B cell (primary cell): Measurements from ENCODE around the gene TLL2. TPM values are rescaled to one million over a fixed set of nuclear protein-coding genes. Genes with fewer than 3 reads are reported as not detected.

Experiments
- ATAC-seq: fragments of 200-7000 bp; cut with Tn5 transposase; one replicate; pipeline ENCODE4 v1.10.0; 2021; ENCODE audit warnings: low read depth, mild to moderate bottlenecking, moderate number of reproducible peaks, moderate library complexity
- CTCF ChIA-PET: fragments of 350-600 bp; sonication (Branson Sonifier 250); formaldehyde crosslinking; loops from one replicate; lab custom pipeline; 2021; ENCODE audit warnings: antibody characterized with exemption, inconsistent platforms; lab: Charles Lee
- POLR2A ChIA-PET: fragments of 350-600 bp; sonication (Branson Sonifier 250); formaldehyde crosslinking; loops from one replicate; lab custom pipeline; 2021; ENCODE audit warnings: antibody characterized with exemption; lab: Charles Lee
- DNase-seq: peaks from one replicate; pipeline ENCODE4 v3.0.0; 2013
- H2AFZ ChIP-seq: 2 replicates; pipeline ENCODE4 v1.6.1; 2012; ENCODE audit warnings: mild to moderate bottlenecking, low read depth, low read length; ENCODE audit not compliant: insufficient read depth, poor library complexity, severe bottlenecking
- H3K27ac ChIP-seq, 2 donors: 1 replicate in 1 of 2; 2 replicates in 1 of 2; pipeline ENCODE4 v1.5.1; 2012 to 2013; ENCODE audit warnings: low read length in 2 of 2, mild to moderate bottlenecking in 2 of 2, moderate library complexity in 1 of 2
- H3K27me3 ChIP-seq, 4 experiments: fragments of 200-600 bp in 1 of 4; sonication (generic) in 1 of 4; replicated peaks in 1 of 4; 1 replicate in 2 of 4; 2 replicates in 2 of 4; pipeline versions ENCODE4 v1.6.1 to v1.7.0; 2013 to 2016; ENCODE audit warnings: low read length in 3 of 4, mild to moderate bottlenecking in 2 of 4, mixed read lengths in 1 of 4, moderate library complexity in 1 of 4; ENCODE audit not compliant: insufficient read depth in 4 of 4, control insufficient read depth in 3 of 4; ENCODE audit errors: control extremely low read depth in 1 of 4
- H3K36me3 ChIP-seq, 2 experiments: replicated peaks in 1 of 2; 1 replicate in 1 of 2; 2 replicates in 1 of 2; pipeline versions ENCODE4 v1.6.1 to v1.7.1; 2013; ENCODE audit warnings: low read length in 1 of 2; ENCODE audit not compliant: insufficient read depth in 2 of 2, control insufficient read depth in 1 of 2; ENCODE audit errors: control extremely low read depth in 1 of 2, extremely low read depth in 1 of 2
- H3K4me1 ChIP-seq, 2 donors: fragments of 200-600 bp in 1 of 2; sonication (generic) in 1 of 2; 1 replicate in 1 of 2; 2 replicates in 1 of 2; pipeline versions ENCODE4 v1.5.1 to v1.6.1; 2013 to 2017; ENCODE audit warnings: low read length in 2 of 2; ENCODE audit not compliant: control insufficient read depth in 2 of 2, insufficient read depth in 2 of 2
- H3K4me2 ChIP-seq: replicated peaks from 2 replicates; pipeline ENCODE3; 2012; ENCODE audit warnings: mild to moderate bottlenecking, low read depth, low read length; ENCODE audit not compliant: poor library complexity, severe bottlenecking
- H3K4me3 ChIP-seq, 5 experiments: fragments of 200-600 bp in 1 of 5; sonication (generic) in 1 of 5; 1 replicate in 3 of 5; 2 replicates in 2 of 5; pipeline versions ENCODE4 v1.5.1 to v1.7.0; 2011 to 2016; ENCODE audit warnings: low read length in 4 of 5, mild to moderate bottlenecking in 4 of 5, low read depth in 2 of 5, control low read depth in 1 of 5, moderate library complexity in 1 of 5; ENCODE audit not compliant: insufficient read depth in 1 of 5; ENCODE audit errors: control extremely low read depth in 1 of 5, extremely low read depth in 1 of 5
- H3K79me2 ChIP-seq: fragments of 200-600 bp; sonication (generic); one replicate; pipeline ENCODE4 v1.6.0; 2016; ENCODE audit warnings: low read length; ENCODE audit not compliant: control insufficient read depth, insufficient read depth
- H3K9ac ChIP-seq: fragments of 200-600 bp; sonication (generic); 2 replicates; pipeline ENCODE4 v1.6.1; 2017; ENCODE audit warnings: mild to moderate bottlenecking, low read length, moderate library complexity
- H3K9me3 ChIP-seq, 3 donors: one replicate each; pipeline versions ENCODE4 v1.6.1 to v1.7.1; 2013; ENCODE audit warnings: low read length in 2 of 3; ENCODE audit not compliant: control insufficient read depth in 2 of 3, insufficient read depth in 1 of 3; ENCODE audit errors: control extremely low read depth in 1 of 3
- H4K20me1 ChIP-seq: 2 replicates; pipeline ENCODE4 v1.6.0; 2012; ENCODE audit warnings: mild to moderate bottlenecking, low read length; ENCODE audit not compliant: insufficient read depth, control insufficient read depth, poor library complexity, severe bottlenecking
- H3K27ac Mint-ChIP-seq: one replicate; pipeline ENCODE4 v1.8.0; 2021; ENCODE audit warnings: mixed read lengths
- H3K27me3 Mint-ChIP-seq: one replicate; pipeline ENCODE4 v1.8.0; 2021; ENCODE audit warnings: mixed read lengths
- H3K4me1 Mint-ChIP-seq: one replicate; pipeline ENCODE4 v1.8.0; 2021; ENCODE audit warnings: mixed read lengths
- H3K4me3 Mint-ChIP-seq: one replicate; pipeline ENCODE4 v1.8.0; 2021; ENCODE audit warnings: mixed read lengths
- H3K9me3 Mint-ChIP-seq: one replicate; pipeline ENCODE4 v1.8.0; 2022; ENCODE audit warnings: mixed read lengths; ENCODE audit not compliant: insufficient read depth
- EZH2 ChIP-seq: IDR thresholded peaks from 2 replicates; pipeline ENCODE4 v1.6.1; 2012; ENCODE audit warnings: borderline replicate concordance, low read depth, mild to moderate bottlenecking, moderate library complexity, low read length; ENCODE audit not compliant: insufficient read depth, poor library complexity, severe bottlenecking
- WGBS: methylation state at CpG from one replicate; pipeline ENCODE4 v1.1.5; 2013; ENCODE audit warnings: missing lambda C conversion rate; ENCODE audit not compliant: insufficient coverage; 5-methylcytosine and 5-hydroxymethylcytosine counted together
- intact Hi-C: fragments of 100-400 bp; cut with micrococcal nuclease; formaldehyde crosslinking; loops from one replicate; pipeline ENCODE4 v1.10.0; 2022
- polyA plus RNA-seq: library from polyadenylated mRNA; depleted of rRNA; stranded (reverse); fragments of >200 nt; gene quantifications from 2 replicates; pipeline ENCODE4 v1.2.3, GENCODE V29; 2012
- total RNA-seq, 2 donors: library from RNA; stranded (reverse); fragments of 120-200 nt in 1 of 2; gene quantifications; 1 replicate in 1 of 2; 2 replicates in 1 of 2; pipeline versions ENCODE4 v1.2.3 to v1.2.4, GENCODE V29; 2013 to 2022
- TF ChIP-seq, protein P1 (sequence below): fragments of 200-600 bp; IDR thresholded peaks from one replicate; pipeline ENCODE4 v1.8.0; 2022; ENCODE audit warnings: antibody characterized with exemption, mild to moderate bottlenecking

Gene TLL2
- total and polyA plus RNA-seq, 2 donors (not counting 1 experiment from before 2014, with no cell fraction given) = 0.13 to 0.47 TPM

DNA sequence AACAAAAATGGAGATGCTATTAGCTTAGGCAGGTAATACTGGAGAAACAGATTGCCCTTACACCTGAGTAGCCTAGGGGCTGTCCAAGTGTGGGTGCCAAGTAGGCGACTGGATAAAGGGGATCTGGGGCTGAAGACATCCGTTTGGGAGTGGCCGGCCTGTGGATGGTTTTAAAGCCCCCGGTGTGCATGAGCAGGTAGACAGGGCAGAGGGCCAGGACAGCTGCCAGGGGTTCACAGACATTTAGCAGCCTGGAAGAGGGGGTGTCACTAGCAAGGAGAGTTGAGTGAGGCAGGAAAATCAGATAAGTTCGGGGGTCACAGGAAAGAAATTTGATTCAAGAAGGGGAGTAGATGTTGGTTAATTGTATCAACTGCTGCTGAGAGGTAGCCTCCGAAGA lies 153.4 kb downstream of the TLL2 start:
- Histone ChIP-seq H3K4me1 (no peaks in the 10 kb centered on the region), H3K36me3 (no peaks in the 10 kb centered on the region), H4K20me1 (no peaks in the 10 kb centered on the region), H3K27ac (no peak overlapping the region), H3K27me3 (peaks cover 0 to 9% (median 2%) of the 10 kb centered on the region in 4 experiments), H3K79me2 (no peaks in the 10 kb centered on the region), H3K9ac (no peak overlapping the region), H3K4me2 (no peak overlapping the region), H2AFZ (no peak overlapping the region), H3K4me3 (no peak overlapping the region), H3K9me3 (no peaks in the 10 kb centered on the region)
- no peak overlapping the region for H3K4me3 Mint-ChIP-seq
- ChIA-PET POLR2A (no interaction called here), CTCF (no interaction called here)
- intact Hi-C loops = no loop called here
- ATAC-seq = no peak
- no peaks in the 10 kb centered on the region for H3K4me1 Mint-ChIP-seq
- TF ChIP-seq EZH2 = no peak
- TF ChIP-seq, protein P1, sequence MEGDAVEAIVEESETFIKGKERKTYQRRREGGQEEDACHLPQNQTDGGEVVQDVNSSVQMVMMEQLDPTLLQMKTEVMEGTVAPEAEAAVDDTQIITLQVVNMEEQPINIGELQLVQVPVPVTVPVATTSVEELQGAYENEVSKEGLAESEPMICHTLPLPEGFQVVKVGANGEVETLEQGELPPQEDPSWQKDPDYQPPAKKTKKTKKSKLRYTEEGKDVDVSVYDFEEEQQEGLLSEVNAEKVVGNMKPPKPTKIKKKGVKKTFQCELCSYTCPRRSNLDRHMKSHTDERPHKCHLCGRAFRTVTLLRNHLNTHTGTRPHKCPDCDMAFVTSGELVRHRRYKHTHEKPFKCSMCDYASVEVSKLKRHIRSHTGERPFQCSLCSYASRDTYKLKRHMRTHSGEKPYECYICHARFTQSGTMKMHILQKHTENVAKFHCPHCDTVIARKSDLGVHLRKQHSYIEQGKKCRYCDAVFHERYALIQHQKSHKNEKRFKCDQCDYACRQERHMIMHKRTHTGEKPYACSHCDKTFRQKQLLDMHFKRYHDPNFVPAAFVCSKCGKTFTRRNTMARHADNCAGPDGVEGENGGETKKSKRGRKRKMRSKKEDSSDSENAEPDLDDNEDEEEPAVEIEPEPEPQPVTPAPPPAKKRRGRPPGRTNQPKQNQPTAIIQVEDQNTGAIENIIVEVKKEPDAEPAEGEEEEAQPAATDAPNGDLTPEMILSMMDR = no peak
- no peak overlapping the region for H3K27ac Mint-ChIP-seq
- no peaks in the 10 kb centered on the region for H3K9me3 Mint-ChIP-seq
- 96% methylated on average over 6 of the region's 6 CpGs for WGBS
- DNase-seq = no peak
- peaks cover 16% of the 10 kb centered on the region for H3K27me3 Mint-ChIP-seq

DNA sequence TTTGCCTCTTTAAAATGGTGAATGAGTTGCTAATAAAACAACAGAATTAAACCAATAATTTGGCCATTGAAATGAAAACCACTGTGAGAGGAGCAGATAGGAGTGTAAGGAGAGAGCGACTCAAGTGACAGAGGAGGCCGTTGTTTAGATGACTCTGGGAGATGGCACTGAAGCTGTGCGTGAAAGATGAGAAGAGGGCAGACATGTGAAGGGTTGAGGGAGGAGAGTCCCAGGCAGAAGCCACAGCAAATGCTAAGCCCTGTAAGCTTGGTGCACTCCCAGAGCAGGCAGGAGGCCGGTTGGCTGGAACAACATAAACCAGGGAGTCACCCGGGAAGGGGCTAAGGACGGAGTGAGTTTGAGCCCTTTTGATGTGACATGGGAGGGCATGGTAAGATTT lies 154.1 kb downstream of the TLL2 start:
- no peak overlapping the region for H3K27ac ChIP-seq
- no peak overlapping the region for H3K4me3 ChIP-seq
- ATAC-seq (no peak), DNase-seq (no peak)
- no peaks in the 10 kb centered on the region for H3K79me2 ChIP-seq
- no peaks in the 10 kb centered on the region for H4K20me1 ChIP-seq
- peaks cover 0 to 10% (median 2%) of the 10 kb centered on the region in 4 experiments for H3K27me3 ChIP-seq
- no peak overlapping the region for H2AFZ ChIP-seq
- intact Hi-C loops = no loop called here
- H3K4me1 ChIP-seq = no peaks in the 10 kb centered on the region
- H3K9me3 ChIP-seq = no peaks in the 10 kb centered on the region
- Mint-ChIP-seq H3K9me3 (no peaks in the 10 kb centered on the region), H3K27me3 (peaks cover 19% of the 10 kb centered on the region), H3K27ac (no peak overlapping the region), H3K4me3 (no peak overlapping the region), H3K4me1 (no peaks in the 10 kb centered on the region)
- CTCF ChIA-PET = interaction anchor here (0.5 to 1.0 kb wide), 2 partner anchors 11 to 1209 kb away, joined by 4 to 5 read pairs; no protein-coding TSS in a partner anchor
- TF ChIP-seq EZH2 = no peak
- TF ChIP-seq, protein P1 = no peak
- POLR2A ChIA-PET = no interaction called here
- 97% methylated on average over 6 of the region's 6 CpGs for WGBS
- no peak overlapping the region for H3K4me2 ChIP-seq
- H3K36me3 ChIP-seq = no peaks in the 10 kb centered on the region
- H3K9ac ChIP-seq = no peak overlapping the region
